ENCODE data around the gene TSPAN17.

GRCh38 chr5:176667637-176668036 lies 20.4 kb downstream of the TSPAN17 start:
- TF ChIP-seq CTCF (IDR thresholded peaks at IDR 0.05): no peak
- TF ChIP-seq POLR2A (IDR thresholded peaks at IDR 0.05): no peak

All from right lobe of liver (tissue), 4 donors.